GM23338 (cell line): ENCODE results near the gene SWT1. TPM values are rescaled to one million over a fixed set of nuclear protein-coding genes. Genes with fewer than 3 reads are reported as not detected.
A peak's percentile ranks its signal among the peaks of the same experiment; 100 is the strongest.

Source experiments
- ATAC-seq: fragments of 200-7000 bp; cut with Tn5 transposase; 3 replicates; pipeline ENCODE4 v1.9.1; 2020
- DNase-seq: peaks from one replicate; pipeline ENCODE4 v3.0.0-alpha.2; 2015; ENCODE audit warnings: low spot score
- H2AFZ ChIP-seq: fragments of 200-600 bp; sonication (generic); 2 replicates; pipeline ENCODE4 v1.8.0; 2016; ENCODE audit warnings: antibody characterized with exemption, mild to moderate bottlenecking, moderate library complexity
- H3F3A ChIP-seq: fragments of 200-600 bp; sonication (generic); replicated peaks from 2 replicates; pipeline ENCODE4 v1.8.0; 2017; ENCODE audit warnings: antibody characterized with exemption, mixed run types, low read depth
- H3K27ac ChIP-seq: fragments of 200-600 bp; sonication (generic); 2 replicates; pipeline ENCODE4 v1.6.1; 2016; ENCODE audit warnings: low read depth
- H3K27me3 ChIP-seq: fragments of 200-600 bp; sonication (generic); 2 replicates; pipeline ENCODE4 v1.8.0; 2016; ENCODE audit warnings: mild to moderate bottlenecking, mixed run types, moderate library complexity; ENCODE audit not compliant: insufficient read depth
- H3K36me3 ChIP-seq: fragments of 200-600 bp; sonication (generic); 2 replicates; pipeline ENCODE4 v1.8.0; 2016; ENCODE audit warnings: mild to moderate bottlenecking; ENCODE audit not compliant: insufficient read depth
- H3K4me1 ChIP-seq: fragments of 200-600 bp; sonication (generic); 2 replicates; pipeline ENCODE4 v1.8.0; 2016; ENCODE audit warnings: mild to moderate bottlenecking, moderate library complexity; ENCODE audit not compliant: insufficient read depth
- H3K4me2 ChIP-seq: fragments of 200-600 bp; sonication (generic); 2 replicates; pipeline ENCODE4 v1.7.1; 2017; ENCODE audit warnings: mixed run types
- H3K4me3 ChIP-seq: fragments of 200-600 bp; sonication (generic); 2 replicates; pipeline ENCODE4 v1.6.1; 2016; ENCODE audit warnings: mixed run types
- H3K79me2 ChIP-seq: fragments of 200-600 bp; sonication (generic); replicated peaks from 2 replicates; pipeline ENCODE4 v1.8.0; 2017; ENCODE audit warnings: mild to moderate bottlenecking; ENCODE audit not compliant: insufficient read depth
- H3K9me2 ChIP-seq: fragments of 200-600 bp; sonication (generic); 2 replicates; pipeline ENCODE4 v1.8.0; 2017; ENCODE audit not compliant: insufficient read depth
- H4K20me1 ChIP-seq: fragments of 200-600 bp; sonication (generic); replicated peaks from 2 replicates; pipeline ENCODE4 v1.8.0; 2017; ENCODE audit warnings: mild to moderate bottlenecking; ENCODE audit not compliant: insufficient read depth
- H3K27ac Mint-ChIP-seq: 2 replicates; pipeline ENCODE4 v1.8.0; 2020; ENCODE audit warnings: inconsistent platforms, mild to moderate bottlenecking, moderate library complexity, mixed read lengths
- H3K27me3 Mint-ChIP-seq: 3 replicates; pipeline ENCODE4 v1.8.0; 2022; ENCODE audit warnings: low read depth, mild to moderate bottlenecking, moderate library complexity, mixed read lengths, inconsistent platforms; ENCODE audit not compliant: insufficient read depth, poor library complexity
- H3K36me3 Mint-ChIP-seq: 3 replicates; pipeline ENCODE4 v1.8.0; 2021; ENCODE audit warnings: low read depth, mild to moderate bottlenecking, inconsistent platforms, moderate library complexity, mixed read lengths
- H3K4me1 Mint-ChIP-seq: 3 replicates; pipeline ENCODE4 v1.8.0; 2020; ENCODE audit warnings: mild to moderate bottlenecking, inconsistent platforms, mixed read lengths
- H3K4me3 Mint-ChIP-seq: 3 replicates; pipeline ENCODE4 v1.8.0; 2021; ENCODE audit warnings: moderate library complexity, mild to moderate bottlenecking, inconsistent platforms, mixed read lengths
- H3K9me3 Mint-ChIP-seq: 3 replicates; pipeline ENCODE4 v1.8.0; 2020; ENCODE audit warnings: moderate library complexity, mild to moderate bottlenecking, inconsistent platforms, mixed read lengths
- CREB1 ChIP-seq: fragments of 250-450 bp; sonication (Bioruptor Pico); IDR thresholded peaks from 2 replicates; pipeline ENCODE4 v1.5.0; 2020; ENCODE audit warnings: low read depth, mild to moderate bottlenecking, moderate library complexity
- CTCF ChIP-seq, 2 experiments: fragments of 200-600 bp in 1 of 2; sonication (generic) in 1 of 2; conservative IDR thresholded peaks; 2 replicates each; pipeline versions ENCODE4 v1.5.1 to v1.6.1; 2016 to 2017; ENCODE audit warnings: antibody characterized with exemption in 2 of 2, low read depth in 2 of 2, mild to moderate bottlenecking in 2 of 2, moderate library complexity in 1 of 2
- EZH2 ChIP-seq: fragments of 200-600 bp; sonication (generic); IDR thresholded peaks from one replicate; pipeline ENCODE4 v1.8.0; 2017; ENCODE audit warnings: antibody characterized with exemption, mild to moderate bottlenecking, low read depth; ENCODE audit not compliant: unreplicated experiment
- EZH2phosphoT487 ChIP-seq: fragments of 200-600 bp; sonication (generic); IDR thresholded peaks from one replicate; pipeline ENCODE4 v1.8.1; 2018; ENCODE audit warnings: antibody characterized with exemption; ENCODE audit not compliant: unreplicated experiment
- JUNB ChIP-seq: IDR thresholded peaks from one replicate; pipeline ENCODE4 v1.6.1; 2016; ENCODE audit warnings: antibody characterized with exemption; ENCODE audit not compliant: unreplicated experiment
- NANOG ChIP-seq: IDR thresholded peaks from 2 replicates; pipeline ENCODE4 v1.6.1; 2016; ENCODE audit warnings: antibody characterized with exemption, borderline replicate concordance
- POLR2AphosphoS5 ChIP-seq: IDR thresholded peaks from 2 replicates; pipeline ENCODE4 v1.6.1; 2016; ENCODE audit warnings: antibody characterized with exemption, low read depth
- REST ChIP-seq: IDR thresholded peaks from one replicate; pipeline ENCODE4 v1.6.1; 2018; ENCODE audit warnings: antibody characterized with exemption; ENCODE audit not compliant: unreplicated experiment
- STAT1 ChIP-seq: IDR thresholded peaks from one replicate; pipeline ENCODE4 v1.6.1; 2016; ENCODE audit warnings: antibody characterized with exemption; ENCODE audit not compliant: unreplicated experiment
- ZNF462 ChIP-seq: fragments of 250-450 bp; sonication (Bioruptor Pico); IDR thresholded peaks from 2 replicates; pipeline ENCODE4 v1.5.0; 2020; ENCODE audit warnings: mild to moderate bottlenecking, moderate library complexity
- polyA plus RNA-seq: library from polyadenylated mRNA; unstranded; fragments of >200 nt; fragmentation: Nextera tagmentation; extraction: Ambion mirVana; gene quantifications from 2 replicates; pipeline ENCODE4 v1.2.1, GENCODE V29; 2016
- total RNA-seq: library from RNA; depleted of rRNA; stranded (reverse); fragments of >200 nt; shearing (Covaris generic); gene quantifications from 2 replicates; pipeline ENCODE4 v1.2.3, GENCODE V29; 2014

The SWT1 gene
- total and polyA plus RNA-seq, 2 experiments from 2014 or later = 3.6 to 5.7 TPM

- Histone ChIP-seq H3K79me2 (peaks cover 10% of the 10 kb centered on the region), H4K20me1 (no peaks in the 10 kb centered on the region), H3K27ac (peak overlapping the region; percentile 91), H3K4me3 (peak overlapping the region; percentile 79), H3K4me2 (peak overlapping the region; percentile 79), H3K36me3 (no peaks in the 10 kb centered on the region), H3K27me3 (peaks cover 5% of the 10 kb centered on the region), H3K4me1 (peaks cover 11% of the 10 kb centered on the region), H2AFZ (peak overlapping the region; percentile 81; the same call in 1 of the 2 replicates), H3K9me2 (no peaks in the 10 kb centered on the region), H3F3A (no peaks in the 10 kb centered on the region)
- TF ChIP-seq EZH2phosphoT487 = no peak
- TF ChIP-seq JUNB = no peak
- TF ChIP-seq REST = no peak
- no peak for TF ChIP-seq CTCF (conservative IDR thresholded peaks at IDR 0.05; ENCODE audit: low read depth in 2 of 2)
- TF ChIP-seq CREB1 (CRISPR knock-in tag) = no peak
- TF ChIP-seq STAT1 = no peak
- no peak for TF ChIP-seq EZH2
- TF ChIP-seq NANOG = no peak
- no peak for TF ChIP-seq POLR2AphosphoS5
- no peak for TF ChIP-seq ZNF462 (CRISPR knock-in tag)
- DNase-seq = peak; percentile 53
- Mint-ChIP-seq H3K4me1 (peaks cover 12% of the 10 kb centered on the region), H3K9me3 (no peaks in the 10 kb centered on the region; the same call in 1 of the 3 replicates), H3K27ac (peak overlapping the region; percentile 99), H3K36me3 (no peaks in the 10 kb centered on the region), H3K27me3 (peaks cover 6% of the 10 kb centered on the region), H3K4me3 (peak overlapping the region; percentile 96)
- peak; percentile 51 for ATAC-seq
Observed at GRCh38 chr1:185156288-185156853, 596 bp upstream of the SWT1 start.
